Measurements from ENCODE around the gene SYNPO2L.
"Not testable (repeated sequence)": the region's sequence is repeated elsewhere in the genome, so short reads cannot be mapped to it uniquely, and the experiment has no call there.

- not testable (repeated sequence) for TF ChIP-seq CTCF (IDR thresholded peaks at IDR 0.05; ENCODE audit: low read length); EZH2 (optimal IDR thresholded peaks at IDR 0.05; ENCODE audit: low read depth, low read length)
These were observed 39.5 kb upstream of the SYNPO2L start for GRCh38 chr10:73695302-73695701.

Measured in MM.1S (cell line).